Brain microvascular endothelial cell (primary cell): ENCODE measurements around the gene PPCDC.

Experiments used
- DNase-seq: peaks from one replicate; pipeline ENCODE4 v3.0.0-alpha.2; 2020
- H3K27ac ChIP-seq: fragments of 250-450 bp; sonication (Bioruptor Pico); 2 replicates; pipeline ENCODE4 v1.5.1; 2020; ENCODE audit warnings: mild to moderate bottlenecking, moderate library complexity
- H3K27me3 ChIP-seq: fragments of 250-450 bp; sonication (Bioruptor Pico); replicated peaks from 2 replicates; pipeline ENCODE4 v1.5.1; 2020; ENCODE audit warnings: mild to moderate bottlenecking
- H3K36me3 ChIP-seq: fragments of 250-450 bp; sonication (Bioruptor Pico); replicated peaks from 2 replicates; pipeline ENCODE4 v1.5.1; 2020; ENCODE audit warnings: mild to moderate bottlenecking
- H3K4me3 ChIP-seq: 2 replicates; pipeline ENCODE4 v1.5.1; 2011; ENCODE audit warnings: low read depth, mild to moderate bottlenecking, control low read depth, low read length, moderate library complexity
- CTCF ChIP-seq: IDR thresholded peaks from 2 replicates; pipeline ENCODE4 v1.5.1; 2011; ENCODE audit warnings: low read depth, mild to moderate bottlenecking, moderate library complexity, low read length, control low read depth, inconsistent platforms; ENCODE audit errors: missing control alignments
- in situ Hi-C: cut with HindIII; loops from 2 replicates; pipeline ENCODE4 v1.10.0; 2017; ENCODE audit warnings: low sequenced_read_pairs, low pct_ligation_motif_present

Gene PPCDC

GRCh38 chr15:75030424-75030823 is 7.0 kb downstream of the PPCDC start:
- no peaks in the 10 kb centered on the region for H3K36me3 ChIP-seq
- H3K27me3 ChIP-seq, result no peaks in the 10 kb centered on the region
- no peak overlapping the region for H3K4me3 ChIP-seq
- peak; percentile 26 for TF ChIP-seq CTCF
- DNase-seq, result no peak
- no peak overlapping the region for H3K27ac ChIP-seq
- in situ Hi-C loops, result no loop called here

- Histone ChIP-seq H3K27ac (no peak overlapping the region), H3K36me3 (no peaks in the 10 kb centered on the region), H3K27me3 (no peaks in the 10 kb centered on the region), H3K4me3 (no peak overlapping the region)
- no peak for TF ChIP-seq CTCF
- in situ Hi-C loops, result no loop called here
- DNase-seq, result peak; percentile 15
Observed at GRCh38 chr15:75031848-75032247, 8.5 kb downstream of the PPCDC start.

GRCh38 chr15:75032395-75032794 is 9.0 kb downstream of the PPCDC start:
- DNase-seq, result no peak
- Histone ChIP-seq H3K4me3 (no peak overlapping the region), H3K27ac (no peak overlapping the region), H3K36me3 (no peaks in the 10 kb centered on the region), H3K27me3 (no peaks in the 10 kb centered on the region)
- no peak for TF ChIP-seq CTCF
- in situ Hi-C loops, result no loop called here

- H3K27ac ChIP-seq, result no peak overlapping the region
- TF ChIP-seq CTCF, result no peak
Observed at GRCh38 chr15:75033809-75034208, 10.4 kb downstream of the PPCDC start.

GRCh38 chr15:75034615-75035014 is 11.2 kb downstream of the PPCDC start:
- Histone ChIP-seq H3K27me3 (no peaks in the 10 kb centered on the region), H3K36me3 (no peaks in the 10 kb centered on the region), H3K4me3 (no peak overlapping the region), H3K27ac (no peak overlapping the region)
- in situ Hi-C loops, result no loop called here
- TF ChIP-seq CTCF, result no peak
- DNase-seq, result no peak

More at GRCh38 chr15:75033809-75034208, 10.4 kb downstream of the PPCDC start:
- DNase-seq, result no peak
- H3K27me3 ChIP-seq, result no peaks in the 10 kb centered on the region
- no peaks in the 10 kb centered on the region for H3K36me3 ChIP-seq
- no peak overlapping the region for H3K4me3 ChIP-seq
- in situ Hi-C loops, result no loop called here

- in situ Hi-C loops, result no loop called here
- no peak overlapping the region for H3K4me3 ChIP-seq
- no peaks in the 10 kb centered on the region for H3K27me3 ChIP-seq
- no peak overlapping the region for H3K27ac ChIP-seq
- no peaks in the 10 kb centered on the region for H3K36me3 ChIP-seq
- no peak for TF ChIP-seq CTCF
- DNase-seq, result no peak
Observed at GRCh38 chr15:75036212-75036616, 12.8 kb downstream of the PPCDC start.
